Epithelial cell of esophagus (primary cell): Measurements from ENCODE around the gene ZNF107.

ENCODE experiments used
- DNase-seq: peaks from one replicate; pipeline ENCODE4 v3.0.0; 2010; ENCODE audit warnings: low read depth
- H3K4me3 ChIP-seq: 2 replicates; pipeline ENCODE4 v1.5.1; 2011; ENCODE audit warnings: mild to moderate bottlenecking, low read length, control low read depth
- CTCF ChIP-seq: IDR thresholded peaks from 2 replicates; pipeline ENCODE4 v1.5.1; 2011; ENCODE audit warnings: low read depth, mild to moderate bottlenecking, low read length, control low read depth, inconsistent platforms; ENCODE audit not compliant: insufficient read depth; ENCODE audit errors: missing control alignments

ZNF107 gene

GRCh38 chr7:64665980-64666662 is at the start of gene ZNF107:
Gene ZNF107, plus strand, starts transcription at chr7:64666133. Its CDS starts 150 bp downstream, at chr7:64666283.
- H3K4me3 ChIP-seq = peak within 1 kb of the TSS; percentile 85
- no peak for TF ChIP-seq CTCF
- DNase-seq = peak; percentile 92

- DNase-seq = peak; percentile 57
- no peak overlapping the region for H3K4me3 ChIP-seq
- TF ChIP-seq CTCF = peak; percentile 52
These were observed 47.0 kb upstream of the ZNF107 start for GRCh38 chr7:64618785-64619456.

- no peak for TF ChIP-seq CTCF
- no peak overlapping the region for H3K4me3 ChIP-seq
- DNase-seq = no peak
These were observed 46.2 kb upstream of the ZNF107 start for GRCh38 chr7:64619705-64620104.

GRCh38 chr7:64621656-64622055 is 44.3 kb upstream of the ZNF107 start:
- H3K4me3 ChIP-seq = no peak overlapping the region
- DNase-seq = no peak
- TF ChIP-seq CTCF = no peak

GRCh38 chr7:64625114-64626082 is 40.5 kb upstream of the ZNF107 start:
- TF ChIP-seq CTCF = peak; percentile 49
- DNase-seq = no peak
- H3K4me3 ChIP-seq = no peak overlapping the region

GRCh38 chr7:64626083-64626469 is 39.9 kb upstream of the ZNF107 start:
- no peak for TF ChIP-seq CTCF
- peak; percentile 43 for DNase-seq
- no peak overlapping the region for H3K4me3 ChIP-seq
